Measurements from ENCODE around the gene AKT1S1.
A peak's percentile ranks its signal among the peaks of the same experiment; 100 is the strongest.

Gene AKT1S1

GRCh38 chr19:49907745-49908446, 30.7 kb upstream of the AKT1S1 start:
- DNase-seq: peak; percentile 43

- no peak for DNase-seq
These were observed 29.9 kb upstream of the AKT1S1 start for GRCh38 chr19:49906879-49907564.

- no peak for DNase-seq
These were observed 27.0 kb upstream of the AKT1S1 start for GRCh38 chr19:49904136-49904535.

- peak; percentile 84 for DNase-seq
These were observed 19.9 kb upstream of the AKT1S1 start, which contains the start of gene IL4I1 for GRCh38 chr19:49896863-49897621. IL4I1 (minus strand) TSS chr19:49896887; CDS start chr19:49896160, 727 bp downstream.

GRCh38 chr19:49895566-49896297, 18.6 kb upstream of the AKT1S1 start:
- no peak for DNase-seq

GRCh38 chr19:49894879-49895565, 17.9 kb upstream of the AKT1S1 start:
- DNase-seq: peak; percentile 64

GRCh38 chr19:49894011-49894664, 17.0 kb upstream of the AKT1S1 start:
- DNase-seq: no peak

- no peak for DNase-seq
These were observed 15.6 kb upstream of the AKT1S1 start for GRCh38 chr19:49892716-49893115.

GRCh38 chr19:49891393-49891792, 14.2 kb upstream of the AKT1S1 start:
- DNase-seq: no peak

GRCh38 chr19:49890349-49891311, 13.5 kb upstream of the AKT1S1 start:
- DNase-seq: peak; percentile 70

GRCh38 chr19:49889687-49890348, 12.7 kb upstream of the AKT1S1 start:
- peak; percentile 80 for DNase-seq

GRCh38 chr19:49889038-49889686, 12.0 kb upstream of the AKT1S1 start:
- DNase-seq: no peak

GRCh38 chr19:49888510-49888824, 11.3 kb upstream of the AKT1S1 start:
- DNase-seq: no peak

GRCh38 chr19:49887665-49888509, 10.7 kb upstream of the AKT1S1 start:
- DNase-seq: no peak

- DNase-seq: no peak
These were observed 10.0 kb upstream of the AKT1S1 start for GRCh38 chr19:49887037-49887664.

GRCh38 chr19:49884760-49885159, 7.6 kb upstream of the AKT1S1 start:
- DNase-seq: no peak

GRCh38 chr19:49884109-49884508, 7.0 kb upstream of the AKT1S1 start:
- no peak for DNase-seq

GRCh38 chr19:49883094-49883493, 5.9 kb upstream of the AKT1S1 start:
- no peak for DNase-seq
